C4-2B (cell line): ENCODE data around the gene TRIP10.
"Not testable (repeated sequence)": the region's sequence is repeated elsewhere in the genome, so short reads cannot be mapped to it uniquely, and the experiment has no call there.

Experiments used
- CTCF ChIP-seq: fragments of 450-650 bp; conservative IDR thresholded peaks from 2 replicates; pipeline ENCODE4 v1.5.1; 2017; ENCODE audit warnings: mild to moderate bottlenecking
- ZFX ChIP-seq: fragments of 450-650 bp; IDR thresholded peaks from 2 replicates; pipeline ENCODE4 v1.6.1; 2017

GRCh38 chr19:6771648-6772027 lies 32.2 kb downstream of the TRIP10 start:
- not testable (repeated sequence) for TF ChIP-seq CTCF, ZFX
